HepG2 (cell line): Measurements from ENCODE around the gene ATP6V0A1. TPM values are rescaled to one million over a fixed set of nuclear protein-coding genes. Genes with fewer than 3 reads are reported as not detected.

Source experiments
- ARNT2 ChIP-seq: sonication (generic); formaldehyde crosslinking; IDR thresholded peaks from 2 replicates; pipeline ENCODE4 v1.8.0; 2022; ENCODE audit warnings: mild to moderate bottlenecking, low read depth, missing genetic modification reagents, moderate library complexity
- DMTF1 ChIP-seq: sonication (generic); formaldehyde crosslinking; IDR thresholded peaks from 2 replicates; pipeline ENCODE4 v1.4.0; 2020; ENCODE audit warnings: mild to moderate bottlenecking, missing genetic modification reagents
- KDM5A ChIP-seq: fragments of 200-600 bp; sonication (generic); IDR thresholded peaks from 2 replicates; pipeline ENCODE4 v1.7.0; 2018; ENCODE audit warnings: antibody characterized with exemption, mild to moderate bottlenecking, low read length, borderline replicate concordance
- POGK ChIP-seq: sonication (generic); formaldehyde crosslinking; conservative IDR thresholded peaks from 2 replicates; pipeline ENCODE4 v1.8.0; 2022; ENCODE audit warnings: mild to moderate bottlenecking, moderate library complexity, missing genetic modification reagents
- THAP9 ChIP-seq: sonication (generic); formaldehyde crosslinking; IDR thresholded peaks from 2 replicates; pipeline ENCODE4; 2020; ENCODE audit warnings: missing genetic modification reagents, mild to moderate bottlenecking, borderline replicate concordance
- ZBTB14 ChIP-seq: sonication (generic); formaldehyde crosslinking; IDR thresholded peaks from 2 replicates; pipeline ENCODE4 v1.4.0; 2020; ENCODE audit warnings: missing genetic modification reagents
- ZNF576 ChIP-seq: sonication (generic); formaldehyde crosslinking; IDR thresholded peaks from 2 replicates; pipeline ENCODE4 v1.4.0; 2020; ENCODE audit warnings: mild to moderate bottlenecking, missing genetic modification reagents
- ZNF704 ChIP-seq: sonication (generic); formaldehyde crosslinking; IDR thresholded peaks from 2 replicates; pipeline ENCODE4 v1.8.1; 2023; ENCODE audit warnings: mild to moderate bottlenecking, inconsistent platforms, moderate library complexity, missing genetic modification reagents, borderline replicate concordance
- ZNF737 ChIP-seq: sonication (generic); formaldehyde crosslinking; IDR thresholded peaks from 2 replicates; pipeline ENCODE4 v1.5.0; 2020; ENCODE audit warnings: missing genetic modification reagents, mild to moderate bottlenecking, borderline replicate concordance
- ZNF746 ChIP-seq: sonication (generic); formaldehyde crosslinking; IDR thresholded peaks from 2 replicates; pipeline ENCODE4 v1.8.0; 2022; ENCODE audit warnings: mild to moderate bottlenecking, missing genetic modification reagents
- ZNF83 ChIP-seq: sonication (generic); formaldehyde crosslinking; IDR thresholded peaks from 2 replicates; pipeline ENCODE4 v1.4.0; 2020; ENCODE audit warnings: missing genetic modification reagents, mild to moderate bottlenecking, borderline replicate concordance
- polyA plus RNA-seq, 8 experiments: library from polyadenylated mRNA; depleted of rRNA in 3 of 8; stranded (reverse) in 7 of 8; unstranded in 1 of 8; fragments of >200 nt; fragmentation: Illumina TruSeq in 4 of 8; extraction: Trizol in 4 of 8; gene quantifications; 2 replicates each; pipeline versions ENCODE4 v1.2.1 to v1.2.3, GENCODE V29; 2011 to 2016; ENCODE audit warnings: low read depth in 4 of 8, missing spikeins in 1 of 8, mixed read lengths in 1 of 8; ENCODE audit not compliant: insufficient read depth in 1 of 8
- total RNA-seq, 5 experiments: library from RNA; depleted of rRNA; stranded (reverse); fragments of >200 nt; fragmentation: Illumina TruSeq; extraction: Trizol; gene quantifications; 2 replicates each; pipeline ENCODE4 v1.2.3, GENCODE V29; 2016; ENCODE audit warnings: low read depth in 1 of 5

Gene ATP6V0A1
- total and polyA plus RNA-seq, 2 of the 13 experiments (the other 11 are each of a cell fraction or from before 2014, with no cell fraction given): 27.9 to 54.1 TPM

- TF ChIP-seq ZBTB14 (CRISPR knock-in tag): peak; percentile 60; the same call in 1 of the 2 replicates
- TF ChIP-seq ZNF83: no peak
- peak; percentile 99; the same call in 1 of the 2 replicates for TF ChIP-seq ARNT2 (CRISPR knock-in tag)
- 0 out of 2 replicates have a peak, but pooled peaks have one; percentile 1 for TF ChIP-seq ZNF737 (CRISPR knock-in tag)
- peak; percentile 83; the same call in 1 of the 2 replicates for TF ChIP-seq THAP9 (CRISPR knock-in tag)
- peak; percentile 75 for TF ChIP-seq ZNF746 (CRISPR knock-in tag)
- TF ChIP-seq ZNF704 (CRISPR knock-in tag): no peak; the same call in 1 of the 2 replicates
- TF ChIP-seq POGK: no peak; the same call in 1 of the 2 replicates
- TF ChIP-seq KDM5A: peak; percentile 96
- no peak for TF ChIP-seq DMTF1 (CRISPR knock-in tag)
- TF ChIP-seq ZNF576: no peak
Measured at GRCh38 chr17:42561897-42562387, 103.3 kb downstream of the ATP6V0A1 start, which contains the start of gene COASY (continued).
